Measurements from ENCODE around the gene PRDM15. TPM values are rescaled to one million over a fixed set of nuclear protein-coding genes. Genes with fewer than 3 reads are reported as not detected.

The PRDM15 gene
- polyA plus RNA-seq (2013, experiment 1 of 2): 2.5 TPM
- 2.1 TPM for polyA plus RNA-seq (2013, experiment 2 of 2)

GRCh38 chr21:41879190-41879998 lies at the start of gene PRDM15:
PRDM15 (minus strand) TSS chr21:41879344; CDS start chr21:41860363, 18,981 bp downstream.
- Histone ChIP-seq H3K79me1 (replicated peaks; ENCODE audit: low read length, poor library complexity, severe bottlenecking) (peaks cover 27% of the 10 kb centered on the region), H2BK120ac (ENCODE audit: low read depth, low read length) (peak within 1 kb of the TSS; percentile 100)

GRCh38 chr21:41928621-41929220 lies 49.6 kb upstream of the PRDM15 start:
- Histone ChIP-seq H3K4me1 (ENCODE audit: control insufficient read depth, insufficient read depth, low read depth, low read length) (peaks cover 19% of the 10 kb centered on the region), H2AFZ (ENCODE audit: low read depth, low read length) (no peak overlapping the region), H3K36me3 (ENCODE audit: control insufficient read depth in 1 of 2, insufficient read depth in 2 of 2, low read depth in 1 of 2, low read length in 2 of 2) (peaks cover 3 to 5% of the 10 kb centered on the region in 2 experiments), H3K14ac (ENCODE audit: low read length in 2 of 2) (no peak overlapping the region), H2BK120ac (ENCODE audit: low read depth, low read length) (no peak overlapping the region), H3K4me2 (ENCODE audit: low read length, poor library complexity, severe bottlenecking) (no peak overlapping the region), H2BK12ac (ENCODE audit: low read length in 2 of 2) (no peak overlapping the region), H3K23ac (ENCODE audit: low read length in 2 of 2) (no peak overlapping the region), H3K27ac (ENCODE audit: low read length, poor library complexity, severe bottlenecking) (no peak overlapping the region), H2AK5ac (ENCODE audit: low read length, severe bottlenecking) (no peak overlapping the region), H3K4ac (ENCODE audit: low read depth in 1 of 2, low read length in 2 of 2) (no peak overlapping the region), H3K27me3 (ENCODE audit: control insufficient read depth in 1 of 2, insufficient read depth in 1 of 2, low read length in 2 of 2) (no peaks in the 10 kb centered on the region), H3K9me3 (ENCODE audit: control insufficient read depth, low read length) (no peaks in the 10 kb centered on the region), H3K79me1 (replicated peaks; ENCODE audit: low read length, poor library complexity, severe bottlenecking) (peaks cover 21% of the 10 kb centered on the region), H3K18ac (ENCODE audit: low read depth in 1 of 2, low read length in 2 of 2) (no peak overlapping the region), H2BK5ac (ENCODE audit: low read depth, low read length, poor library complexity, severe bottlenecking) (no peak overlapping the region), H4K8ac (ENCODE audit: low read length) (no peak overlapping the region), H2BK15ac (ENCODE audit: low read depth, poor library complexity, severe bottlenecking) (no peak overlapping the region), H3K9ac (ENCODE audit: low read length) (no peak overlapping the region), H4K91ac (ENCODE audit: low read length) (no peak overlapping the region), H3K4me3 (ENCODE audit: insufficient read depth in 1 of 2, low read depth in 1 of 2, low read length in 2 of 2) (no peak overlapping the region)
- peak; percentile 58 for DNase-seq
- whole genome bisulfite sequencing: 79% methylated on average over 4 of the region's 10 CpGs

More at GRCh38 chr21:41879190-41879998, at the start of gene PRDM15:
- Histone ChIP-seq H2AK5ac (ENCODE audit: low read length, severe bottlenecking) (no peak within 1 kb of the TSS), H3K9ac (ENCODE audit: low read length) (peak within 1 kb of the TSS; percentile 96), H3K14ac (ENCODE audit: low read length in 2 of 2) (peak within 1 kb of the TSS; percentile 99 to 100), H3K27me3 (ENCODE audit: control insufficient read depth in 1 of 2, insufficient read depth in 1 of 2, low read length in 2 of 2) (no peaks in the 10 kb centered on the region), H4K91ac (ENCODE audit: low read length) (peak within 1 kb of the TSS; percentile 93), H2AFZ (ENCODE audit: low read depth, low read length) (peak within 1 kb of the TSS; percentile 90), H3K18ac (ENCODE audit: low read depth in 1 of 2, low read length in 2 of 2) (peak within 1 kb of the TSS; percentile 88 to 91), H3K4me3 (ENCODE audit: insufficient read depth in 1 of 2, low read depth in 1 of 2, low read length in 2 of 2) (peak within 1 kb of the TSS; percentile 80 to 86), H3K36me3 (ENCODE audit: control insufficient read depth in 1 of 2, insufficient read depth in 2 of 2, low read depth in 1 of 2, low read length in 2 of 2) (peaks cover 0 to 9% of the 10 kb centered on the region in 2 experiments), H3K4ac (ENCODE audit: low read depth in 1 of 2, low read length in 2 of 2) (peak within 1 kb of the TSS; percentile 88 to 99), H2BK15ac (ENCODE audit: low read depth, poor library complexity, severe bottlenecking) (peak within 1 kb of the TSS; percentile 86), H3K9me3 (ENCODE audit: control insufficient read depth, low read length) (no peaks in the 10 kb centered on the region), H3K27ac (ENCODE audit: low read length, poor library complexity, severe bottlenecking) (no peak within 1 kb of the TSS), H3K4me1 (ENCODE audit: control insufficient read depth, insufficient read depth, low read depth, low read length) (peaks cover 9% of the 10 kb centered on the region), H4K8ac (ENCODE audit: low read length) (peak within 1 kb of the TSS; percentile 98), H2BK5ac (ENCODE audit: low read depth, low read length, poor library complexity, severe bottlenecking) (no peak within 1 kb of the TSS), H3K4me2 (ENCODE audit: low read length, poor library complexity, severe bottlenecking) (peak within 1 kb of the TSS; percentile 97), H3K23ac (ENCODE audit: low read length in 2 of 2) (peak within 1 kb of the TSS in 1 of 2 experiments; percentile 91), H2BK12ac (ENCODE audit: low read length in 2 of 2) (peak within 1 kb of the TSS in 1 of 2 experiments; percentile 67)
- 4% methylated on average over 46 of the region's 89 CpGs for WGBS
- peak; percentile 80 for DNase-seq

GRCh38 chr21:41927727-41928409 lies 48.7 kb upstream of the PRDM15 start:
- Histone ChIP-seq H3K79me1 (replicated peaks; ENCODE audit: low read length, poor library complexity, severe bottlenecking) (peaks cover 23% of the 10 kb centered on the region), H3K4me2 (ENCODE audit: low read length, poor library complexity, severe bottlenecking) (no peak overlapping the region), H3K4ac (ENCODE audit: low read depth in 1 of 2, low read length in 2 of 2) (peak overlapping the region in 1 of 2 experiments; percentile 55), H3K9ac (ENCODE audit: low read length) (no peak overlapping the region), H3K27me3 (ENCODE audit: control insufficient read depth in 1 of 2, insufficient read depth in 1 of 2, low read length in 2 of 2) (no peaks in the 10 kb centered on the region), H2AFZ (ENCODE audit: low read depth, low read length) (no peak overlapping the region), H3K4me3 (ENCODE audit: insufficient read depth in 1 of 2, low read depth in 1 of 2, low read length in 2 of 2) (no peak overlapping the region), H3K14ac (ENCODE audit: low read length in 2 of 2) (peak overlapping the region in 1 of 2 experiments; percentile 30), H2BK5ac (ENCODE audit: low read depth, low read length, poor library complexity, severe bottlenecking) (no peak overlapping the region), H2AK5ac (ENCODE audit: low read length, severe bottlenecking) (no peak overlapping the region), H4K91ac (ENCODE audit: low read length) (no peak overlapping the region), H2BK12ac (ENCODE audit: low read length in 2 of 2) (peak overlapping the region in 1 of 2 experiments; percentile 59), H4K8ac (ENCODE audit: low read length) (no peak overlapping the region), H3K4me1 (ENCODE audit: control insufficient read depth, insufficient read depth, low read depth, low read length) (peaks cover 19% of the 10 kb centered on the region), H2BK15ac (ENCODE audit: low read depth, poor library complexity, severe bottlenecking) (peak overlapping the region; percentile 39), H3K36me3 (ENCODE audit: control insufficient read depth in 1 of 2, insufficient read depth in 2 of 2, low read depth in 1 of 2, low read length in 2 of 2) (peaks cover 3 to 5% of the 10 kb centered on the region in 2 experiments), H3K9me3 (ENCODE audit: control insufficient read depth, low read length) (no peaks in the 10 kb centered on the region), H3K23ac (ENCODE audit: low read length in 2 of 2) (no peak overlapping the region), H3K18ac (ENCODE audit: low read depth in 1 of 2, low read length in 2 of 2) (peak overlapping the region; percentile 21 to 66), H2BK120ac (ENCODE audit: low read depth, low read length) (no peak overlapping the region), H3K27ac (ENCODE audit: low read length, poor library complexity, severe bottlenecking) (no peak overlapping the region)
- no peak for DNase-seq
- WGBS: 96% methylated on average over 17 of the region's 17 CpGs

Data from mesenchymal stem cell (in vitro differentiated cells and primary cell).